Kidney (tissue), 14 donors: ENCODE measurements around the gene METTL26. TPM values are rescaled to one million over a fixed set of nuclear protein-coding genes. Genes with fewer than 3 reads are reported as not detected.

ENCODE experiments used
- DNase-seq, 5 donors: peaks; one replicate each; pipeline ENCODE4 v3.0.0-alpha.2; 2013 to 2020
- FAIRE-seq: peaks from 2 replicates; lab custom pipeline; 2012; peaks lifted over from hg19 to GRCh38; lab: Jason Lieb, UNC
- H3K27ac ChIP-seq, 2 donors: one replicate each; pipeline ENCODE4 v1.7.0; 2013; ENCODE audit warnings: low read depth in 2 of 2, low read length in 2 of 2, inconsistent platforms in 1 of 2
- H3K27me3 ChIP-seq: one replicate; pipeline ENCODE4 v1.7.1; 2013; ENCODE audit warnings: low read length, inconsistent platforms; ENCODE audit not compliant: control insufficient read depth, insufficient read depth
- H3K36me3 ChIP-seq, 3 donors: one replicate each; pipeline versions ENCODE4 v1.7.0 to v1.7.1; 2013; ENCODE audit warnings: low read length in 3 of 3, control low read depth in 1 of 3, inconsistent platforms in 1 of 3; ENCODE audit not compliant: insufficient read depth in 3 of 3, control insufficient read depth in 2 of 3
- H3K4me1 ChIP-seq, 3 donors: one replicate each; pipeline versions ENCODE4 v1.7.0 to v1.7.1; 2013; ENCODE audit warnings: low read length in 3 of 3, inconsistent platforms in 1 of 3, low read depth in 1 of 3; ENCODE audit not compliant: control insufficient read depth in 2 of 3, insufficient read depth in 2 of 3
- H3K4me3 ChIP-seq, 3 donors: one replicate each; pipeline versions ENCODE4 v1.7.0 to v1.8.1; 2013; ENCODE audit warnings: low read length in 3 of 3, control low read depth in 1 of 3, inconsistent platforms in 1 of 3
- H3K9ac ChIP-seq, 3 donors: one replicate each; pipeline versions ENCODE4 v1.7.0 to v1.7.1; 2013; ENCODE audit warnings: low read length in 3 of 3, control low read depth in 1 of 3, inconsistent platforms in 1 of 3
- H3K9me3 ChIP-seq, 3 donors: one replicate each; pipeline versions ENCODE4 v1.7.0 to v1.7.1; 2013; ENCODE audit warnings: low read length in 3 of 3, control low read depth in 1 of 3, inconsistent platforms in 1 of 3; ENCODE audit not compliant: control insufficient read depth in 2 of 3, insufficient read depth in 1 of 3
- CTCF ChIP-seq: IDR thresholded peaks from 3 replicates; pipeline ENCODE4 v1.5.1; 2012; ENCODE audit warnings: mild to moderate bottlenecking, moderate library complexity, borderline replicate concordance; ENCODE audit not compliant: insufficient read depth; ENCODE audit errors: extremely low read depth
- intact Hi-C: fragments of 100-400 bp; cut with DNase I; formaldehyde crosslinking; loops from one replicate; pipeline ENCODE4 v1.11.1; 2022
- polyA plus RNA-seq: library from polyadenylated mRNA; stranded (reverse); fragments of 350-450 nt; fragmentation: Illumina TruSeq; extraction: RNeasy Lipid Tissue Mini Kit (QIAGEN cat#74804); gene quantifications from one replicate; pipeline ENCODE4 v1.2.3, GENCODE V29; 2014; ENCODE audit warnings: low read depth, low replicate concordance; ENCODE audit not compliant: insufficient read depth
- total RNA-seq: library from RNA; stranded (reverse); fragmentation: NEBNext Ultra II Directional; extraction: Animal tissue kit (Norgen Biotek cat#: 25700); gene quantifications from one replicate; pipeline ENCODE4 v1.2.1, GENCODE V29; 2021
- donor health status: control.
- donor health status: control.
- donor health status: control.
- donor health status: control.
- donor health status: control.
- donor health status: DM: yes; HTN: yes; CAD: no.
- donor health status: Normal renal cell carcinoma (clear cell type).

Gene METTL26
- total and polyA plus RNA-seq, 2 donors from 2014 or later, result 44.2 to 183 TPM

GRCh38 chr16:671353-672131 lies 35.4 kb upstream of the METTL26 start:
- intact Hi-C loops, result no loop called here
- no peak overlapping the region for H3K9ac ChIP-seq
- H3K27me3 ChIP-seq, result no peaks in the 10 kb centered on the region
- DNase-seq, result no peak
- no peak for TF ChIP-seq CTCF
- no peak overlapping the region for H3K27ac ChIP-seq
- H3K36me3 ChIP-seq, result peaks cover 0 to 12% (median 10%) of the 10 kb centered on the region in 3 donors
- H3K4me1 ChIP-seq, result peaks cover 0 to 19% (median 4%) of the 10 kb centered on the region in 3 donors
- no peaks in the 10 kb centered on the region for H3K9me3 ChIP-seq
- no peak for FAIRE-seq
- no peak overlapping the region for H3K4me3 ChIP-seq

- FAIRE-seq, result no peak
- no peak overlapping the region for H3K9ac ChIP-seq
Observed at GRCh38 chr16:670485-671352, 34.6 kb upstream of the METTL26 start.

GRCh38 chr16:669666-670065 lies 33.6 kb upstream of the METTL26 start:
- no peak for TF ChIP-seq CTCF
- H3K4me1 ChIP-seq, result peaks cover 0 to 14% (median 4%) of the 10 kb centered on the region in 3 donors

More at GRCh38 chr16:670485-671352, 34.6 kb upstream of the METTL26 start:
- Histone ChIP-seq H3K4me1 (peaks cover 0 to 19% (median 4%) of the 10 kb centered on the region in 3 donors), H3K27ac (no peak overlapping the region), H3K4me3 (no peak overlapping the region), H3K9me3 (no peaks in the 10 kb centered on the region), H3K27me3 (no peaks in the 10 kb centered on the region), H3K36me3 (peaks cover 0 to 12% (median 10%) of the 10 kb centered on the region in 3 donors)
- intact Hi-C loops, result no loop called here
- no peak for TF ChIP-seq CTCF
- no peak for DNase-seq

More at GRCh38 chr16:669666-670065, 33.6 kb upstream of the METTL26 start:
- DNase-seq (no peak), FAIRE-seq (no peak)
- Histone ChIP-seq H3K9me3 (no peaks in the 10 kb centered on the region), H3K9ac (no peak overlapping the region), H3K27me3 (no peaks in the 10 kb centered on the region), H3K4me3 (no peak overlapping the region), H3K36me3 (peaks cover 0 to 12% (median 10%) of the 10 kb centered on the region in 3 donors), H3K27ac (no peak overlapping the region)
- intact Hi-C loops, result no loop called here
